Mesenteric fat pad (tissue), 1 donor: ENCODE measurements around the gene CCNB2. TPM values are rescaled to one million over a fixed set of nuclear protein-coding genes. Genes with fewer than 3 reads are reported as not detected.
"Not testable (repeated sequence)": the region's sequence is repeated elsewhere in the genome, so short reads cannot be mapped to it uniquely, and the experiment has no call there.

ENCODE experiments used
- DNase-seq: peaks from one replicate; pipeline ENCODE4 v3.0.0-alpha.2; 2020; ENCODE audit warnings: low spot score
- total RNA-seq: library from RNA; stranded (reverse); fragmentation: NEBNext Ultra II Directional; extraction: Animal tissue kit (Norgen Biotek cat#: 25700); gene quantifications from one replicate; pipeline ENCODE4 v1.2.1, GENCODE V29; 2021
- donor health status: DM: yes; HTN: yes; CAD: no.

The CCNB2 gene
- total RNA-seq, 1 donor from 2014 or later = 0.67 TPM

DNA sequence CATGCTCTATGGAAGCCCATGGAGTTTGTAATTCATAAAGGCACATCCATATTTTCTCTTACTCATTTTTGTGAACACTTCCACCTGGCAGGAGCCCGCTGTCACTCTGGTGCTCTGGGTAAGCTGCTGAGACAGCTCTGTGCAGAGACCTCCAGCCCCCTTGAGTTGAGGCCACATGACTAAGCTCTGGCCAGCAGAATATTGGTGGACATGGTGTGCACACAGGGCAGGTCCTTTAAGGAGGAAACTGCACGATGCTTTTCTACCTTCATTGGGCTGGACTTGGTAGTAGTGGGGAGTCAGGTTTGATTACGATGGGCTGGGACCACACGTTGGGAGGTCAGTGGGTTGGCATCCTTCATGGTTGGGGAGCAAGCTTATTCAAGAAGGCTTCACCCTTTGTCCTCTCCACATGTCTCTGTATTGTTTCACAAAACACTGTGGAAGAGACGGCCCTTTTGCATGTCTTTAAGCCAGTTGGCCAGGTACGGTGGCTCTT lies 29.0 kb downstream of the CCNB2 start:
- DNase-seq = no peak

GRCh38 chr15:59137566-59137965 lies 32.6 kb downstream of the CCNB2 start:
- DNase-seq = no peak

- no peak for DNase-seq
Measured at GRCh38 chr15:59138243-59138642, 33.3 kb downstream of the CCNB2 start.

- DNase-seq = no peak
Measured at GRCh38 chr15:59140422-59141226, 35.7 kb downstream of the CCNB2 start.

- DNase-seq = no peak
Measured at GRCh38 chr15:59143281-59143680, 38.3 kb downstream of the CCNB2 start.

DNA sequence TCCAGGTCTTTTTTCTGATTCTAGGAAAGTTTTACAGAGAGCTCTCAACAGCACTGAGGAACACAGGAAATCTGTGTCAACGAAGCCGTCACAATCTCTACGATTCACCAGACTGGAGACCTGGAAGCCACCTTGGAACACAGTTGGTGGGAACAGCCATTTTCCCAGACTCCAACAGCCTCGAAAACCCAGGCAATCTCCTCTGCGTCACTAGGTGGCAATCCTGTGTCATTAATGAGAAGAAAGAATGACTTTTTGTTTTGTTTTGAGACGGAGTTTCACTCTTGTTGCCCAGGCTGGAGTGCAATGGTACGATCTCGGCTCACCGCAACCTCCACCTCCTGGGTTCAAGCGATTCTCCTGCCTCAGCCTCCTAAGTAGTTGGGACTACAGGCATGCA lies 39.6 kb downstream of the CCNB2 start:
- not testable (repeated sequence) for DNase-seq

- DNase-seq = no peak
Measured at GRCh38 chr15:59147666-59148065, 42.7 kb downstream of the CCNB2 start.

DNA sequence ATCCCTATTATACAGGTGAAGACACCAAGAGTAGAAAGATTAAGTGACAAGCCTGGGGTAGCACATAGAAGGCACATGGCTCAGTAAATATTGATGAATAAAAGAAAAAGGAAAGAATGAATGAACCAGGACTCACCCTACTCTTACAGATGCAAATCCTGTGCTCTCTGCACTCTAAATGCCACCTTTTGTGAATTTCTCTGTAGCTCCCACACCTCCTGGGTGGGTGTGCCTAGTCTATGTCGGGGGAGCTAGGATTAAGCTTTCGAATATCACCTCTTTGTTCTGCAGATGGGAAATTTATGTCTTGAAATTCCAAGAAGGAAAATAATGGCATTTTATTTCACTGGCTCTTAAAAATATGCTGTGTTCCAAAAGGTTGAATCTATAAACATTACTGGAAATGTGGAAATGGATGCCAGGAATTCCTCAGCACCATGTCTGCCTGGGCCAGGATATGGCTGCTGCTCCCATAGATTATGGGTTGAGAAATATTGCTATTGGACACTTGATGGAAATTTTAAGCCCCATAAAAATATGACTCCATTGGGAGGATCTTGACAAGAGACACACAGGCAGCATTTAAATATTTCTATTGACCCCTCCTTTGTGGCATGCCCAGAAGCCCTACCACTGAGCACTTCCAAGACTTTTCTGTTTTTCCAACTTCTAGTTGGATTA lies 43.3 kb downstream of the CCNB2 start:
- no peak for DNase-seq

- no peak for DNase-seq
Measured at GRCh38 chr15:59150185-59150584, 45.2 kb downstream of the CCNB2 start.

DNA sequence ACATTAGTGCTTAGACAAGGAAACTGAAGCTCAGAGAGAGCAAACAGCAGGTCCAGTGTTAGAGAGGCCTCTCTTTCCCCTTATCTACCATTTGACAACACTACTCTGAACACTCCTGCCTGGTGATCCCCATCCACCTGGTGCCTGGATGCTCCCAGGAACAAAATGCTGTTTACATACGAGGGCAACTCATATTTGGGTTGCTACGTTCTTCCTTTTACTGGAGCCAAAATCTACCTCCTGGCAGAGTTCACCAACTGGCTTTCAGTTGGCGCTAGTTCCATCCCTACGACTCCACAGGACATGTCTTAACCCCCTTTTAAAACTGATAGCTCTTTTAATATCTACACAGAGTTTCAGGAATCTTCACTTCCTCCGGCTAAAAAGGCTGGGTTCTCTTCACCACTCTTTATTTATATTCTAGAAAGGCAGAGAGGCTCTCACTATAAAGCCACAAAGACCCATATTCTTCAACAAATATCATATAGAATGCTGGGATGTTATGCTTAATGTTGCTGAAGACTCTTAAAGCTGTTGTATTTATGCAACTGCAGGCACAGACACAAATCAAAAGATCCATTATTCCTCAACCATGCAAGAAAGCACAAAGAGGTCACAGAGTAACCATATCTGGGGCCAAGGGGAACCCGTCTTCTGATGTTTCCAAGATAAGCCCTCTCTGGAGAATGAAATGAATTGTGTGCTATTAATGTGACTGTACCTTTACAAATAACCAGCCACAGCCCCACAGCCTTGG lies 47.9 kb downstream of the CCNB2 start:
- no peak for DNase-seq

DNA sequence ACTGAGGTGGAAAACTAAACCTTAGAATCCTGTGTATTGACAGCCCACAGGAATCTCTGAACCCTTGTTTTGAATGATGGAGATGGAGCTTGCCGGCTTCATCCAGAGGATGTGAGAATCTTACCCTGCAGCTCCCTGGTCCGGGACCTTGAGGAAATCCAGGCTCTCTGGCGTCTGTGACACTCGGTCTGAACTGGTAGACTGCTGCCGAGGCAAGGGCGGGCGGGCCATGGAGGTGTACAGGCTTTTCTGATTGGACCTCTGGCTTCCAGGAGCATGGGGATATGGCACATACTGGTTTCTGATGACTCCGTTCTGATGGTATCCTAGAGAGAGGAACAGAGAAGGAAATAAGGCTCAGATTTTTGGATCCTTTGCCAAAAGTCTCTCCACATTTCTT lies 48.5 kb downstream of the CCNB2 start:
- DNase-seq = no peak

DNA sequence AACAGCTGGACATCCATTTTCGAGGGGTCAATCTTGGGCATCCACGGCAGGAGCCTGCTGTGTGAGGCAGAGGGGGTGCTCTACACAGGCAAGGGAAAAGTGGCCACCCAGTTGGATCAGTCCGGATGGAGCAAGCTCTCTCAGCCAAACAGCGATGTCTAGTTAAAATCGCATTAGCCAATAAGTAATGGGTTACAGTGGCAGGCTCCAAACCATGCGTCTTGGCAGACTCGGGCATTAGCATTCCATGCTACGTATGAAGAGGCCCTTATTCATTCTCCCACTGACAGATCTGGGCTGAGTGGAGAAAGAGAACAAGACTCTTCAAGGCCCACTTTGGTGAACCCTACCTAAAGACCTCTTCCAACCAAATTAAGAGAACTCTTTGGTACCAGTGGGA lies 49.3 kb downstream of the CCNB2 start:
- no peak for DNase-seq

DNA sequence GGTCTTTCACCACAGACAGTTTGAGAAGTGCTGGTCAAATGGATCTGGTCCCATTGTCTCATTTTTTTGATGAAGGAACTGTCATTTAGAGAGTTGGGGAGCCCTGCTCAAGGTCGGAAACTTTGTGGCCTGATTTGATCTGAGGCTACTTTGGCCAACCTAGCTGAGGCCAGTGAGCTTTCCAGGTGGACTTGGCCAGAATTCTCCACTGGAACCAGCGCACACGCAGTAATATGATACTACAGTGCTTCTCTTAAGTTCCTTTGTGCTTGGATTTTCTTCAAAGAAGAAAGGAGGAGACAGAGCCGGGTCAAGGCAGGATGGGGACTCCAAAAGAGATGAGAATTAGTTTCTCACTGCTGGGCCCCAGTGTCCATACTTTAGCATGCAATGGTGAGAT lies 50.5 kb downstream of the CCNB2 start:
- DNase-seq = no peak

DNA sequence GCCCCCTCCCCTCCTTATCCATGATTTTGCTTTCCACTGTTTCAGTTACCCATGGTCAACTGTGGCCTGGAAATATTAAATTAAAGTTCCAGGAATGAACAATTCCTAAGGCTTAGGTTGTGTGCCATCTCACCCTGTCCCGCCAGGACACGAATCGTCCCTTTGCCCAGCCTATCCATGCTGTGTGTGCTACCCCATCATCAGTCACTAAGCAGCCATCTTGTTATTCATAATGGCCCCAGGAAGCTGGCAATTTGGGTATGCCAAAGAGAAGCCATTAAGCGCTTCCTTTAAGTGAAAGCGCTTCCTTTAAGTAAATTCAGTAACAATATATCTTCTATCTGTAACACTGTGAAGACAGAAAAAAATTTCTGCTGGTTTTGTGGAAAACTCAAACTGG lies 52.5 kb downstream of the CCNB2 start:
- DNase-seq = no peak

- no peak for DNase-seq
Measured at GRCh38 chr15:59157840-59158700, 53.1 kb downstream of the CCNB2 start.

- DNase-seq = no peak
Measured at GRCh38 chr15:59158701-59159034, 53.7 kb downstream of the CCNB2 start.

DNA sequence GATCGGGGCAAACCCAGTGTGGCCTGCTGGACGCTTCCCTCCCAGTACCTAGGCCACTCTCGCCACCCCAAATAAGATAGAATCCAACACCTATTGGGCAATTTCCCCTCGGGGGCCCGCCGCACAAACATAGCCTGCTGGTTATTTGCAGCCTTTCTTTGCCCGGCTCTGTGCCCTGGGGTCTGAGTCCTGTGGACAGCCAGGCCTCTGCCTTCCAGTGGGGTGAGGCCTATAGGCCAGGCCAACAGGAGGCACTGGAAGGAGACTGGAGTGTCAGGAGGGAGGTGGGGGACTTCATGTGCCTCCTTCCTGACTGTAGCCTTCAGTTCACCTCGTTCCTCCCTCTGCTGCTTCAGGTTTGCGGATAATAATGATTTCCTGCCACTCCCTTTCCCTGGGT lies 54.3 kb downstream of the CCNB2 start:
- DNase-seq = no peak

GRCh38 chr15:59160880-59161593 lies 56.1 kb downstream of the CCNB2 start:
- DNase-seq = no peak

GRCh38 chr15:59162080-59162479 lies 57.1 kb downstream of the CCNB2 start:
- DNase-seq = not testable (repeated sequence)

DNA sequence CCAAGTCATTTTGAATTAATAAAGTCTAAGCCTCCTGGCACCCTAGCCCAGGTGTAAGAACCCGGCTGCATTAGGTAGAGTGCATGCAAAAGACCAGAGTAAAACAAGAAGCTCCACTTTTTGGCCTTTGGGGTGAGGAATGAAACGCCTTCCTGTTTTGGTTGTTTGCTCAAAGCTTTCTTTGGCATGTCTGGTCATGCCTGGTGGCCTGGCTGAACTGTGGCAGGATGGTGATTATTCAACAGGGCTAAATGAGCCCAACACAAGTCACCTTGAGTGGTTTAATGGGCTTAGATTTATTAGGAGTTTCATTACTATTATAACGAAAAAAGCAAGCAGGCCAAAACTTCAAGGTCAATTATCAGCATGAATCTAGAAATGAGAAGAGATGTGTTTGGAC lies 60.8 kb downstream of the CCNB2 start:
- no peak for DNase-seq
